LoVo (cell line): ENCODE measurements around the gene S100PBP.
"Not testable (repeated sequence)": the region's sequence is repeated elsewhere in the genome, so short reads cannot be mapped to it uniquely, and the experiment has no call there.

ENCODE experiments used
- DNase-seq: peaks from one replicate; pipeline ENCODE4 v3.0.0-alpha.2; 2016; ENCODE audit warnings: low spot score

Gene S100PBP

GRCh38 chr1:32786856-32787255, 30.6 kb upstream of the S100PBP start:
- DNase-seq = no peak

DNA sequence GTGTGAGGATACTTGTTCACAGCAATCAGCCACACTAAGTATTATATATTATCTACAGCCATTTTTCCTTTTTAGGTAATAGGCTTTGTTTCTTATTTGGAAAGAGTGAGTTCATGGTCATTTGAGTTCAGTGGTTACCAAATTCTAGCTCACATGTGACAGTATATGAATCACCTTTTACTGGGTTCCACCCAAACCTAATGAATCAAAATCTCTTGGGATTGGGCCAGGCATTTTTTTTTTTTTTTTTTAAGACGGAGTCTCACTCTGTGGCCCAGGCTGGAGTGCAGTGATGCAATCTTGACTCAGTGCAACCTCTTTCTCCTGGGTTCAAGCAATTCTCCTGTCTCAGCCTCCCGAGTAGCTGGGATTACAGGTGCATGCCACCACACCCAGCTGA, 28.1 kb upstream of the S100PBP start:
- DNase-seq = peak; percentile 48

GRCh38 chr1:32791881-32792280, 25.6 kb upstream of the S100PBP start:
- DNase-seq = no peak

GRCh38 chr1:32795763-32796162, 21.7 kb upstream of the S100PBP start:
- DNase-seq = not testable (repeated sequence)

- DNase-seq = no peak
Measured at GRCh38 chr1:32797456-32797855, 20.0 kb upstream of the S100PBP start.

DNA sequence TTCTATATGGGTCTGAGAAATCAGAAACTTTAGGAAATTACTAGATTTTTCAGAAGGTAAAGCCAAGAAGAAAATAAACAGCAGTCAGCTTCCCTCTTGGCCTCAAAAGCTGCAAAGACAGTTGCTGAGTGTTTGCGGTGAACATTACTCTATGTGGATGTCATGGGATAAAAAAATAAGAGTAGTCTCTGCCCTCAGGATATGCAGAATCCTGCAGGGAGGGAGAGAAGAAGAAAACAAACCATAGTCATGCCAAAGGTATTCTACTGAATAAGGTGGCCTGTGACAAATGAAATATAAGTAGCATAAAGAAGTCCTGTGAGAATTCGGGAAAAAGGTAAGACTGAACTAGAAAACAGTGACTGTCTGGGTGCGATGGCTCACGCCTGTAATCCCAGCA, 19.3 kb upstream of the S100PBP start:
- no peak for DNase-seq

GRCh38 chr1:32798679-32799416, 18.6 kb upstream of the S100PBP start:
- DNase-seq = no peak

GRCh38 chr1:32801096-32801715, 16.2 kb upstream of the S100PBP start:
- no peak for DNase-seq

DNA sequence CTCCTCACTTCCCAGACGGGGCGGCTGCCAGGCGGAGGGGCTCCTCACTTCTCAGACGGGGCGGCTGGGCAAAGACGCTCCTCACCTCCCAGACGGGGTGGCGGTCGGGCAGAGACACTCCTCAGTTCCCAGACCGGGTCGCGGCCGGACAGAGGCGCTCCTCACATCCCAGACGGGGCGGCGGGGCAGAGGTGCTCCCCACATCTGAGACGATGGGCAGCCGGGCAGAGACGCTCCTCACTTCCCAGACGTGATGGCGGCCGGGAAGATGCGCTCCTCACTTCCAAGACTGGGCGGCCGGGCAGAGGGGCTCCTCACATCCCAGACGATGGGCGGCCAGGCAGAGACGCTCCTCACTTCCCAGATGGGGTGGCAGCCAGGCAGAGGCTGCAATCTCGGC, 13.0 kb upstream of the S100PBP start:
- not testable (repeated sequence) for DNase-seq

DNA sequence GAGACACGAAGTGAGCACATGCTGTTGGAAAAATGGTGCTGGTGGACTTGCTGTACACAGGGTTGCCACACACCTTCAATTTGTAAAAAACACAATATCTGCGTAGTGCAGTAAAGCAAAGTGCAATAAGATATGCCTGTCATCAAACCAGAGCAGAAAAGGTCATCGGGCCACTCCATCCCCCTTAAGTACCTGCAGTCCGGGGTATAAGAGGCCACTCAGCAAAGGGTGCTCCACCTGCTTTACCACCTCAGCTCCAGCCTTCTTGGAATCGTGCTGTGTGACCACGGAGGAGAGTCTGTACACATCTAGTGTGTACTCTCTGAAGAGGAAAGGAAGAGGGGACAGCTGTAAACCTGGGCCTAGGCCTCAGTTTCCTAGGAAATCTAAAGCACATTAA, 11.2 kb upstream of the S100PBP start:
- no peak for DNase-seq

GRCh38 chr1:32806910-32807523, 10.4 kb upstream of the S100PBP start:
- DNase-seq = no peak

- no peak for DNase-seq
Measured at GRCh38 chr1:32808580-32808979, 8.9 kb upstream of the S100PBP start.

DNA sequence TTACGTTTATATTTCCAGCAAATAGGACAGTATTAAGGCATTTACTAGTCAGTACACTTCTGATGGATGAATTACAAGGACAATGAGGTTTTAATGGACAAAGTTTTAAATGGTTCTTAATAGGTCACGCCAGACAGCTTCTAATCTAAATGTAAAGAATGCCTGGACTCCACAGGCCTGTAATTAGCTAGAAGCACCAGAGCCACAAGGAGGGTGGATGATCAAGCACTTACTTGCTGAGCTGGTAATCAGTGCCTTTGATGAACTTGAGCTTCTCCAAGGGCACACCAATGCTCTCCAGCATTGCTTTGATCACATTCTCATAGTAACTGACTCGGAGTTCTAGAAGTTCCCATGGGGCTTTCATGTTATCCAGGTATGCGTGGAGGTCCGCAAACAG, 7.1 kb upstream of the S100PBP start:
- no peak for DNase-seq

GRCh38 chr1:32811265-32811664, 6.2 kb upstream of the S100PBP start:
- no peak for DNase-seq

DNA sequence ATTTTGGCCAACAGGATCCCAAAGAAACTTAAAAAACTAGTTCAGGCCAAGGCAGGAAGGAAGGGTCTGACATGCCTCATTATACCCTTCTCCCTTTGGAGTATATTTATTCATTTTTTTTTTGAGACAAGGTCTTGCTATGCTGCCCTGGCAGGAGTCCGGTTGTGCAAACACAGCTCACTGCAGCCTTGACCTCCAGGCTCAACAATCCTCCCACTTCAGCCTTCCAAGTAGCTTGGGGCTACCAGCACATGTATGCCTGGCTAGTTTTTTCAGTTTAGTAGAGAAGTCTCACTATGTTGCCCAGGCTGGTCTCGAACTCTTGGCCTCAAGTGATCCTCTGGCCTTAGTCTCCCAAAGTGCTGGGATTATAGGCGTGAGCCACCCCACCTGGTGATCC, 5.5 kb upstream of the S100PBP start:
- DNase-seq = no peak

DNA sequence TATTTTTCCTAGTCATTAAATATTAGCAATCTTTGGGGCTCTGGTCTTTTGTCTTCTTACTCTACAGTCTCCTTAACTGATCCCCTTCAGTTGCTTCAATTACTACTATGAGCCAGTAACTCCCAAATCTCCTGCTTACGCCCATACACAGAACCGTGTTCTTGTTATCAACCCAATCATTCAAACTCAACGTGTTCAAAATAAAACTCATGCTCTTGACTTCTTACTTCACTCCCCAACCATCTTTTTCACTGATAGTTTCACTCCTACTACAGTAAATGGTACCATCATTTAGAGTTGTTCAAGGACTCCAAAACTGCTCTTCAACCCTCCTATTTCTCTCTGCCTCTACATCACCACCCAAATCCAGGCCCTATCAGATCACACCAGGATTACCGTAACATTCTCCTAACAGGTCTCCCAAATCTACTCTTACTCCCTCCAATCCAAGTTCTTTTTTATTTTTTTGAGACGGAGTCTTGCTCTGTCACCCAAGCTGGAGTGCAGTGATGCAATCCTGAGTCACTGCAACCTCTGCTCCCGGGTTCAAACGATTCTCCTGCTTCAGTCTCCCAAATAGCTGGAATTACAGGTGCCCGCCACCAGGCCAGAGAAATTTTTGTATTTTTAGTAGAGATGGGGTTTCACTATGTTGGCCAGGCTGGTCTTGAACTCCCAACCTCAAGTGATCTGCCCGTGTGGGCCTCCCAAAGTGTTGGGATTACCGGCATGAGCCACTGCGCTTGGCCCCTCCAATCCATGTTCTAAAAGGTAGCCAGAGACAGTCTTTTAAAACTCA, 3.3 kb upstream of the S100PBP start:
- DNase-seq = no peak

DNA sequence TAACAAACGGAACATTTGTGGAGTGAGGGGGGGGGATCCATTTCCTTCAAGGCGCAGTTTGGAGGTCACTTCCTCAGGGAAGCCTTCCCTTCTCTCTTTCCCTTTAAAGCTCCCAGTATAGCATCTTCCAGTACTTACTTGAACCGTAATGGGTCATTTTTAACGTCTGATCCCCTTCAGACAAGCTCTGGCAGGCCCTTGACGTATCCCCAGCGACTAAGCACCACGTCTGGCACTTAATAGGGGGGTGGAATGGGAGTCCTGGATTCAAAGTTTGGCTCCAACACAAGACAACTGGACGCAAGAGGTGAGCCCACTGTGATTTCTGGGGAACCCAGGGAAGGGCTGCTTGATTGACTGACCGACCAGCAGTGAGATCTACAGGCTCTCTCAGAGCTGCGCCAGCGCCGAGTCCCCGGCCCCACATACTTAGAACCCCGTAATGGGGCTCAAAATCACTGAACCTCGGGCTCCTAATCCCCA, 736 bp upstream of the S100PBP start:
- peak; percentile 23 for DNase-seq

GRCh38 chr1:32817815-32818786, 648 bp downstream of the S100PBP start:
- peak; percentile 48 for DNase-seq

GRCh38 chr1:32818804-32819541, 1.5 kb downstream of the S100PBP start:
- DNase-seq = no peak

DNA sequence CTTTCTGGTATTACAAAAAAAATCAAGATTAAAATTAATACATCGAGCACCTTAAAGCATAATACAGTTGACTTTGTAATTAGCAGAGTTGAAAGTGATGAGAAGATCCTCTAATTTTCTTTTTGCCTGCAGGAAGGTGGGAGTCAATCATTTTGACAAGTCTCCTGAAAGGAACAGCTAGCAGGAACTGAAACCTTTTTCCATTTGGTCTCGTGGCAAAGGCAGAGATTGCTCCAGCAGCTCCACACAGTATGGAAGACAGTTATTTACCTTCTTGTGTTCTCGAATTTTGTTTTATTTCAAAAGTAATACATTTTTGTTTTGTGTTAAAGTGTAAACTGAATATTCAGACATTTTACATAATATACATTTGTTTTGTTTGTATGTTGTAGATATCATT, 7.7 kb downstream of the S100PBP start:
- no peak for DNase-seq

- no peak for DNase-seq
Measured at GRCh38 chr1:32828341-32828740, 10.9 kb downstream of the S100PBP start.
